GM12878 (cell line): ENCODE measurements around the gene RMND5A. TPM values are rescaled to one million over a fixed set of nuclear protein-coding genes. Genes with fewer than 3 reads are reported as not detected.

ENCODE experiments used
- ATAC-seq: fragments of 200-7000 bp; cut with Tn5 transposase; 3 replicates; pipeline ENCODE4 v1.9.1; 2020; ENCODE audit warnings: mild to moderate bottlenecking, moderate library complexity
- BruUV-seq: library from RNA; stranded (reverse); fragments of 400-500 nt; replicated peaks from 2 replicates; lab custom pipeline; 2021; lab: Mats Ljungman, UMichigan
- CTCF ChIA-PET: fragments of 300-600 bp; sonication (Branson Sonifier 250); formaldehyde crosslinking; extraction: SDS; loops from one replicate; lab custom pipeline; 2021; ENCODE audit warnings: inconsistent platforms; lab: Yijun Ruan, JAX
- POLR2A ChIA-PET: fragments of 350-600 bp; formaldehyde crosslinking; extraction: SDS; loops from one replicate; lab custom pipeline; 2021; ENCODE audit warnings: inconsistent platforms; lab: Charles Lee
- RAD21 ChIA-PET: fragments of 300-600 bp; sonication (Branson Sonifier 250); formaldehyde crosslinking; loops from one replicate; lab custom pipeline; 2023; ENCODE audit warnings: antibody characterized with exemption; ENCODE audit not compliant: unreplicated experiment; lab: Charles Lee
- SMC1A ChIA-PET: fragments of 300-600 bp; sonication (Branson Sonifier 250); formaldehyde crosslinking; loops from one replicate; lab custom pipeline; 2023; ENCODE audit not compliant: unreplicated experiment, uncharacterized antibody; lab: Charles Lee
- DNase-seq: peaks from one replicate; pipeline ENCODE4 v3.0.0-alpha.2; 2011; ENCODE audit warnings: low read depth, low spot score
- FAIRE-seq: peaks from 3 replicates; lab custom pipeline; 2011; peaks lifted over from hg19 to GRCh38; lab: Jason Lieb, UNC
- H2AFZ ChIP-seq: 2 replicates; pipeline ENCODE4 v1.6.0; 2011; ENCODE audit warnings: low read depth, low read length, control low read depth; ENCODE audit not compliant: control insufficient read depth
- H3K27ac ChIP-seq: 2 replicates; pipeline ENCODE4 v1.5.1; 2011; ENCODE audit warnings: control low read depth; ENCODE audit not compliant: control insufficient read depth, insufficient read depth
- H3K27me3 ChIP-seq, 2 experiments: replicated peaks in 1 of 2; 2 replicates each; pipeline versions ENCODE4 v1.6.0 to v1.6.1; 2011; ENCODE audit warnings: low read length in 1 of 2; ENCODE audit not compliant: control insufficient read depth in 2 of 2, insufficient read depth in 2 of 2
- H3K36me3 ChIP-seq, 2 experiments: 2 replicates each; pipeline ENCODE4 v1.5.1; 2011; ENCODE audit warnings: low read length in 1 of 2; ENCODE audit not compliant: control insufficient read depth in 2 of 2, insufficient read depth in 2 of 2
- H3K4me1 ChIP-seq: 2 replicates; pipeline ENCODE4 v1.6.1; 2011; ENCODE audit warnings: mild to moderate bottlenecking, low read length, moderate library complexity, mixed read lengths; ENCODE audit not compliant: control insufficient read depth, insufficient read depth
- H3K4me2 ChIP-seq: 2 replicates; pipeline ENCODE4 v1.6.0; 2011; ENCODE audit warnings: control low read depth; ENCODE audit not compliant: control insufficient read depth, insufficient read depth
- H3K4me3 ChIP-seq: fragments of 200-600 bp; sonication (generic); 2 replicates; pipeline ENCODE4 v1.5.1; 2016
- H3K79me2 ChIP-seq: 2 replicates; pipeline ENCODE4 v1.6.0; 2011; ENCODE audit warnings: low read length; ENCODE audit not compliant: control insufficient read depth, insufficient read depth
- H3K9ac ChIP-seq: 2 replicates; pipeline ENCODE4 v1.8.0; 2011; ENCODE audit warnings: low read length, control low read depth, mixed read lengths; ENCODE audit not compliant: control insufficient read depth, insufficient read depth
- H3K9me3 ChIP-seq: replicated peaks from 3 replicates; pipeline ENCODE4 v1.5.1; 2011; ENCODE audit warnings: mild to moderate bottlenecking, low read length; ENCODE audit not compliant: control insufficient read depth, insufficient read depth
- H4K20me1 ChIP-seq: 2 replicates; pipeline ENCODE4 v1.6.0; 2011; ENCODE audit not compliant: control insufficient read depth, insufficient read depth
- CBX3 ChIP-seq: fragments of 200-600 bp; sonication (generic); IDR thresholded peaks from 2 replicates; pipeline ENCODE4 v1.6.1; 2016; ENCODE audit warnings: low read depth, borderline replicate concordance
- CBX5 ChIP-seq: sonication (generic); IDR thresholded peaks from 2 replicates; pipeline ENCODE4 v1.6.1; 2016; ENCODE audit warnings: low read depth, moderate library complexity, mild to moderate bottlenecking, inconsistent platforms
- CHD4 ChIP-seq: fragments of 200-600 bp; sonication (generic); IDR thresholded peaks from 2 replicates; pipeline ENCODE4 v1.6.1; 2016; ENCODE audit warnings: mild to moderate bottlenecking
- HDAC2 ChIP-seq: fragments of 200-600 bp; sonication (generic); IDR thresholded peaks from 2 replicates; pipeline ENCODE4 v1.6.1; 2017
- IKZF1 ChIP-seq: fragments of 450-650 bp; conservative IDR thresholded peaks from 2 replicates; pipeline ENCODE4 v1.6.1; 2017; ENCODE audit warnings: antibody characterized with exemption, mild to moderate bottlenecking
- KDM1A ChIP-seq: fragments of 200-600 bp; sonication (generic); IDR thresholded peaks from 2 replicates; pipeline ENCODE4 v1.6.1; 2016; ENCODE audit warnings: borderline replicate concordance
- KLF5 ChIP-seq: fragments of 450-650 bp; IDR thresholded peaks from 2 replicates; pipeline ENCODE4 v1.6.1; 2014; ENCODE audit warnings: mild to moderate bottlenecking; ENCODE audit not compliant: partially characterized antibody
- LARP7 ChIP-seq: fragments of 450-650 bp; IDR thresholded peaks from 2 replicates; pipeline ENCODE4 v1.6.1; 2017; ENCODE audit warnings: mild to moderate bottlenecking
- MYC ChIP-seq: IDR thresholded peaks from 2 replicates; pipeline ENCODE4 v1.6.1; 2011; ENCODE audit warnings: mild to moderate bottlenecking, low read length, moderate library complexity, inconsistent platforms; ENCODE audit not compliant: insufficient read depth, insufficient replicate concordance, insufficient read length, severe bottlenecking
- NBN ChIP-seq: fragments of 450-650 bp; IDR thresholded peaks from 2 replicates; pipeline ENCODE4 v1.6.1; 2016
- NFIC ChIP-seq: IDR thresholded peaks from 2 replicates; pipeline ENCODE4 v1.6.1; 2012; ENCODE audit warnings: low read depth, mild to moderate bottlenecking, inconsistent platforms, low read length, moderate library complexity
- SIX5 ChIP-seq: IDR thresholded peaks from 2 replicates; pipeline ENCODE4 v1.6.1; 2011; ENCODE audit warnings: mild to moderate bottlenecking, low read depth, low read length, moderate library complexity; ENCODE audit not compliant: severe bottlenecking
- SPI1 ChIP-seq: IDR thresholded peaks from 2 replicates; pipeline ENCODE4 v1.6.1; 2011; ENCODE audit warnings: low read depth, mild to moderate bottlenecking, low read length, moderate library complexity, borderline replicate concordance; ENCODE audit not compliant: insufficient read depth
- SUZ12 ChIP-seq: fragments of 200-600 bp; sonication (generic); IDR thresholded peaks from one replicate; pipeline ENCODE4 v1.6.1; 2018; ENCODE audit warnings: antibody characterized with exemption, mild to moderate bottlenecking; ENCODE audit not compliant: unreplicated experiment
- TBL1XR1 ChIP-seq: IDR thresholded peaks from 2 replicates; pipeline ENCODE4 v1.6.1; 2012; ENCODE audit warnings: low read depth, low read length, improper control_type of control experiment
- ZNF207 ChIP-seq: fragments of 450-650 bp; IDR thresholded peaks from 2 replicates; pipeline ENCODE4 v1.6.1; 2014; ENCODE audit warnings: antibody characterized with exemption, mild to moderate bottlenecking, borderline replicate concordance
- WGBS: methylation state at CpG from one replicate; pipeline ENCODE4 v1.1.6; 2016; ENCODE audit warnings: low lambda C conversion rate; ENCODE audit not compliant: insufficient replicate concordance, insufficient coverage; ENCODE audit errors: missing lambda C conversion rate; 5-methylcytosine and 5-hydroxymethylcytosine counted together
- in situ Hi-C: fragments of 300-500 bp; cut with MboI; formaldehyde crosslinking; loops from 9 replicates; pipeline ENCODE4 v1.14.3; 2018; ENCODE audit warnings: mixed read lengths
- intact Hi-C: fragments of 100-400 bp; cut with micrococcal nuclease; formaldehyde crosslinking; loops from one replicate; pipeline ENCODE4 v1.14.2; 2022; ENCODE audit not compliant: unreplicated experiment
- polyA plus RNA-seq, 11 experiments: library from polyadenylated mRNA; depleted of rRNA in 4 of 11; unstranded in 6 of 11; stranded (reverse) in 5 of 11; fragments of >200 nt; fragmentation: Nextera tagmentation in 4 of 11; fragmentation: Illumina TruSeq in 1 of 11; extraction: Ambion mirVana in 4 of 11; extraction: Trizol in 1 of 11; gene quantifications; 1 replicate in 1 of 11; 2 replicates in 10 of 11; pipeline versions ENCODE4 v1.2.1 to v1.2.3, GENCODE V29; 2011 to 2016; ENCODE audit warnings: inconsistent platforms in 2 of 11, missing spikeins in 2 of 11, low read depth in 1 of 11
- total RNA-seq, 4 experiments: library from RNA; depleted of rRNA in 3 of 4; stranded (reverse); fragments of >200 nt in 3 of 4; fragmentation: Illumina TruSeq in 1 of 4; extraction: Trizol in 1 of 4; gene quantifications; 2 replicates each; pipeline versions ENCODE4 v1.2.1 to v1.2.3, GENCODE V29; 2013 to 2021
- TF ChIP-seq, protein P1 (sequence below): fragments of 450-650 bp; IDR thresholded peaks from 2 replicates; pipeline ENCODE4 v1.6.1; 2018; ENCODE audit warnings: borderline replicate concordance, mild to moderate bottlenecking; ENCODE audit not compliant: partially characterized antibody

Gene RMND5A
- total and polyA plus RNA-seq, 10 of the 15 experiments (the other 5 are each of a cell fraction or from before 2014, with no cell fraction given): 8.3 to 33.6 (median 23.2) TPM

DNA sequence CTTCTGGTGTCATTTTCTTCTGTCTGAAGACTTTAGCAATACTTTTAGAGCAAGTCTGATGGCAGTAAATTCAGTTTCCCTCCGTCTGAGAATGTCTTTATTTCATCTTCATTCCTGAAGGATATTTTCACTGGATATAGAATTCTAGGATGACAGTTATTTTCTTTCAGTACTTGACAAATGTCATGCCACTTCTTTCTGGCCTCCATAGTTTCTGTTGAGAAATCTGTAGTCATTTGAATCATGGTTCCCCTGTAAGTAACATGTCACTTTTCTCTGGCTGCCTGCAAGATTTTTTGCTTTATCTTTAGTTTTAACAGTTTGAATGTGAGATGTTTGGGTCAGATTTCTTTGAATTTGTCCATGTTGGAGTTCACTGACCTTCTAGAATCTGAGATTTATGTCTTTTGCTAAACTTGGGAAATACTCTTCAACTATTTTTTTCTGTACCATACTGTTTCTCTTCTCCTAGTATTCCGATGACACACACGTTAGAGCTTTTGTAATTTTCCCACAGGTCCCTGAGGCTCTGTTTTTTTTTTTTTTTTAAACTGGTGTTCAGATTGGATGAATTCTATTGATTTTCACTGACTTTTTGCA, 30.2 kb downstream of the RMND5A start:
- DNase-seq (no peak), FAIRE-seq (no peak), ATAC-seq (no peak)
- Histone ChIP-seq H3K4me3 (no peak overlapping the region), H3K36me3 (0 out of 4 replicates have a peak, but pooled peaks cover 0 to 7% of the 10 kb centered on the region in 2 experiments), H3K27me3 (no peaks in the 10 kb centered on the region), H3K9ac (no peak overlapping the region), H3K27ac (no peak overlapping the region), H3K9me3 (peaks cover 4% of the 10 kb centered on the region), H4K20me1 (no peaks in the 10 kb centered on the region), H3K4me2 (no peak overlapping the region), H3K4me1 (no peaks in the 10 kb centered on the region), H2AFZ (no peak overlapping the region), H3K79me2 (peaks cover 2% of the 10 kb centered on the region)
- TF ChIP-seq KLF5 (peak; percentile 55), CBX5 (peak; percentile 100), HDAC2 (no peak), NBN (0 out of 2 replicates have a peak, but pooled peaks have one; percentile 29), SIX5 (no peak), NFIC (0 out of 2 replicates have a peak, but pooled peaks have one; percentile 22)
- in situ Hi-C loops (no loop called here), intact Hi-C loops (no loop called here)
- ChIA-PET RAD21 (no interaction called here), SMC1A (no interaction called here), POLR2A (no interaction called here), CTCF (interaction anchor here (2.7 kb wide), 1 partner anchor 14 kb away, joined by 8 read pairs; no protein-coding TSS in a partner anchor)
- no TSS peak for BruUV-seq
- WGBS: 100% methylated on average over 3 of the region's 3 CpGs

DNA sequence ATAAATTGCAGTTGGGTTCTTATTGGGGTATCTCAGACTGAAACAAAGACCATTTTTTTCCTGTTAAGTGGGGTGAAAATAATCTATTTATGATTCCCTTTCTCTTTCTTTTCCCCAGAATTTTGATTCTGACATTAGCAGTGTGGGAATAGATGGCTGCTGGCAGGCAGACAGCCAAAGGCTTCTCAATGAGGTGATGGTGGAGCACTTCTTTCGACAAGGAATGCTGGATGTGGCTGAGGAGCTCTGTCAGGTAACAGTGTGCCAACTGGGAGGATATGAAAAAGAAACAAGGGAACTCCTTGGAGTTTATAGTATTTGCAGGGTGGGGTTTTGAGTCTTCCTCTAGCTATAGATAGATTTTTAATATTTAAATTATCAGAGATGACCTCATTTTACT, 31.7 kb downstream of the RMND5A start:
- H3K4me2 ChIP-seq: no peak overlapping the region
- no peak overlapping the region for H3K9ac ChIP-seq
- H3K4me1 ChIP-seq: no peaks in the 10 kb centered on the region
- 100% methylated on average over 1 of the region's 1 CpG for WGBS
- H3K79me2 ChIP-seq: peaks cover 2% of the 10 kb centered on the region
- ATAC-seq: no peak
- no peak for FAIRE-seq
- peaks cover 4% of the 10 kb centered on the region for H3K9me3 ChIP-seq
- no TSS peak for BruUV-seq
- in situ Hi-C loops (no loop called here), intact Hi-C loops (no loop called here)
- peaks cover 2 to 7% of the 10 kb centered on the region in 2 experiments; a peak in 2 of 4 replicates for H3K36me3 ChIP-seq
- POLR2A ChIA-PET: no interaction called here
- H3K27me3 ChIP-seq: no peaks in the 10 kb centered on the region
- no peak overlapping the region for H3K27ac ChIP-seq
- RAD21 ChIA-PET: no interaction called here
- DNase-seq: no peak
- CTCF ChIA-PET: interaction anchor here (2.7 kb wide), 1 partner anchor 13 kb away, joined by 8 read pairs; no protein-coding TSS in a partner anchor
- no peak overlapping the region for H2AFZ ChIP-seq
- H3K4me3 ChIP-seq: no peak overlapping the region
- SMC1A ChIA-PET: interaction anchor here (0.7 to 1.3 kb wide), 2 partner anchors 13 to 16 kb away, joined by 4 read pairs; no protein-coding TSS in a partner anchor
- no peaks in the 10 kb centered on the region for H4K20me1 ChIP-seq
- TF ChIP-seq SPI1 (no peak), ZNF207 (no peak), SUZ12 (no peak), MYC (no peak), IKZF1 (no peak), KDM1A (no peak), CBX3 (no peak), CHD4 (no peak), TBL1XR1 (no peak), LARP7 (no peak)
- TF ChIP-seq, protein P1, sequence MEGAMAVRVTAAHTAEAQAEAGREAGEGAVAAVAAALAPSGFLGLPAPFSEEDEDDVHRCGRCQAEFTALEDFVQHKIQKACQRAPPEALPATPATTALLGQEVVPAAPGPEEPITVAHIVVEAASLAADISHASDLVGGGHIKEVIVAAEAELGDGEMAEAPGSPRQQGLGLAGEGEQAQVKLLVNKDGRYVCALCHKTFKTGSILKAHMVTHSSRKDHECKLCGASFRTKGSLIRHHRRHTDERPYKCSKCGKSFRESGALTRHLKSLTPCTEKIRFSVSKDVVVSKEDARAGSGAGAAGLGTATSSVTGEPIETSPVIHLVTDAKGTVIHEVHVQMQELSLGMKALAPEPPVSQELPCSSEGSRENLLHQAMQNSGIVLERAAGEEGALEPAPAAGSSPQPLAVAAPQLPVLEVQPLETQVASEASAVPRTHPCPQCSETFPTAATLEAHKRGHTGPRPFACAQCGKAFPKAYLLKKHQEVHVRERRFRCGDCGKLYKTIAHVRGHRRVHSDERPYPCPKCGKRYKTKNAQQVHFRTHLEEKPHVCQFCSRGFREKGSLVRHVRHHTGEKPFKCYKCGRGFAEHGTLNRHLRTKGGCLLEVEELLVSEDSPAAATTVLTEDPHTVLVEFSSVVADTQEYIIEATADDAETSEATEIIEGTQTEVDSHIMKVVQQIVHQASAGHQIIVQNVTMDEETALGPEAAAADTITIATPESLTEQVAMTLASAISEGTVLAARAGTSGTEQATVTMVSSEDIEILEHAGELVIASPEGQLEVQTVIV: no peak
